ENCODE results near the gene NUP214.
"Not testable (repeated sequence)": the region's sequence is repeated elsewhere in the genome, so short reads cannot be mapped to it uniquely, and the experiment has no call there.

NUP214 gene

GRCh38 chr9:131238402-131239021 is 113.1 kb downstream of the NUP214 start:
- no peak for DNase-seq

- no peak for DNase-seq
Measured at GRCh38 chr9:131239161-131239975, 114.0 kb downstream of the NUP214 start.

GRCh38 chr9:131240047-131240921 is 114.9 kb downstream of the NUP214 start:
- no peak for DNase-seq

- DNase-seq = not testable (repeated sequence)
Measured at GRCh38 chr9:131244331-131244730, 118.9 kb downstream of the NUP214 start.

GRCh38 chr9:131246618-131247017 is 121.2 kb downstream of the NUP214 start:
- no peak for DNase-seq

GRCh38 chr9:131252120-131252519 is 126.7 kb downstream of the NUP214 start:
- DNase-seq = no peak

DNA sequence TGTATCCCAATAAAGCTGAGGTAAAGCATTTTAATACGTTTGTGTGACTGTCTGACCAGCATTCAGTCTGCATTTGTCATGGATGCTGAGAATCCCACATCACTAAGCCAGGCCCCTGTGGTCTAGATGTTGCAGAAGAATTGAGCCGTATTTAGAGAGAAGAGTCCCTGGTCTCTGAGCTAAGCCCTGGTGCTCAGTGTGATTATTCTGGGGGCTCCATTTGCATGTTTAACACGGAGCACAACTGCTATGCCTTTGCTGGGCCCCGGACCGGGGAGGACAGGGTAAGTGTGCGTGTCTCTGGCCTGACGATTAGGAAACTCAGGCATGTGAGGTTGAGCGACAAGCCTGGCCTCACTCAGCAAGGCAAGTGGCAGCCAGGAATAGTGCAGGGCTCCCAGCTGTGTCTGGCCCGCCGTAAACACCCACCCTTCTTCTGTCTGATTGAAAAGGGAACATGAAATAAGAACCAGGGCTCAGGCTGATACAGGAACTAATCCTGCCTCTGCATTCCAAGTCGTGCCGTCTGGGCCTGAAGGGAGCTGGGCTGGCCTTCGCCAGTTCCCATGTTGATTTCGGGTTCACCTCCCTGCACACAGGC is 128.6 kb downstream of the NUP214 start:
- DNase-seq = no peak

- no peak for DNase-seq
Measured at GRCh38 chr9:131254626-131255025, 129.2 kb downstream of the NUP214 start.

- DNase-seq = no peak
Measured at GRCh38 chr9:131255676-131256197, 130.4 kb downstream of the NUP214 start.

GRCh38 chr9:131257266-131258025 is 132.1 kb downstream of the NUP214 start:
- DNase-seq = no peak

DNA sequence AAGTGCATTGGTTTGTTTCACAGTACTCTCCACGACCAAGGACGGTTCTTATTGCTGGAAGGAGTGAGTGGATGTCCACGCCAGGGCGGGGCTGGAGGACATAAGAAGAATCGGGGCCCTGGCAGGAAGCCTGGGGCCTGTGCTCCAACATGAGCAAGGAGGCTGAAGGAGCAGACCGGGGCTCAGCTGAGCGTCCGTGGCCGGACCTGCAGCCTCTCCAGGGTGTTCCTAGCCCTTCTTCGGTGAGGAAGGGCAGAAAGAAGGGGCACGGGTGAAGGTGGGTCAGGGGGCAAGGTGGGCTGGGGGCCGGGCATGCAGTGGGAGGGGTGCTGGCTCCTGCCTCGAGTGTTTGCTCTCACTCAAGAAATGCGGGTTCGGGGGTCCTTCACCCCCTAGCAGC is 132.8 kb downstream of the NUP214 start:
- no peak for DNase-seq

DNA sequence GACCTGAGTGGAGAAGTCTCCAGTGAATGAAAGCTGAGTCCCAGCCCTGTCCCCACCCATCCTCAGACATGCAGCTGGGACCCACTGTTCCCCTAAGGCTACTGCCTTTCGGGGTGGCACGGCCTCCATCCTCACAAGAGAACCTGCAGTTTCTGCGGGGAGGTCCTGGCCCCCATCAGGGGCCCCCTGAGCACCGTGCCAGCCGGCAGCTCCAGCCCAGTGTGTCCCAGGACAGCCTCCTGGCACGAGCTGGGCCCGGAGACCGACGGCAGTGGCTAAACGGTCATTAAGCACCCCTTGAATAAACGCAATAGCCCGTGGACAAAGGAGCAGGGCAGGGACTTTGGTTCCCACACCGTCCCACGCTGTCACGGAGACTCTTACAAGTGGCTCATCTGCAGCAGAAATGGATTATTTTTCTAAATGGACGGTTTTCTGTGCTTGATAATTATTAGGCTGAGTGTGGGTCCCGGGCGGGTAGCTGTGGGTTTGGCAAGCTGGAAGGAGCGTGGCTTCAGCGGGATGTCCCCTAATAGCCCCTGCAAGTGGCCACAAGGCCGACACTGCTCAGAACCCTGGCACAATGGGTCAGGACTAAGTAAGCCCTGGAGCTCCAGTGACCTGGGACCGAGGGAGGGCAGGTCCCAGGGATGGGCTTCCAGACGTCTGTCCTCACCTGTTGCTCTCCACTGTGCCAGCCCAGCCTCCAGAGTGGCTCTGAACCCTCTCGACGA is 133.5 kb downstream of the NUP214 start:
- DNase-seq = no peak

- DNase-seq = no peak
Measured at GRCh38 chr9:131259432-131259898, 134.1 kb downstream of the NUP214 start.

DNA sequence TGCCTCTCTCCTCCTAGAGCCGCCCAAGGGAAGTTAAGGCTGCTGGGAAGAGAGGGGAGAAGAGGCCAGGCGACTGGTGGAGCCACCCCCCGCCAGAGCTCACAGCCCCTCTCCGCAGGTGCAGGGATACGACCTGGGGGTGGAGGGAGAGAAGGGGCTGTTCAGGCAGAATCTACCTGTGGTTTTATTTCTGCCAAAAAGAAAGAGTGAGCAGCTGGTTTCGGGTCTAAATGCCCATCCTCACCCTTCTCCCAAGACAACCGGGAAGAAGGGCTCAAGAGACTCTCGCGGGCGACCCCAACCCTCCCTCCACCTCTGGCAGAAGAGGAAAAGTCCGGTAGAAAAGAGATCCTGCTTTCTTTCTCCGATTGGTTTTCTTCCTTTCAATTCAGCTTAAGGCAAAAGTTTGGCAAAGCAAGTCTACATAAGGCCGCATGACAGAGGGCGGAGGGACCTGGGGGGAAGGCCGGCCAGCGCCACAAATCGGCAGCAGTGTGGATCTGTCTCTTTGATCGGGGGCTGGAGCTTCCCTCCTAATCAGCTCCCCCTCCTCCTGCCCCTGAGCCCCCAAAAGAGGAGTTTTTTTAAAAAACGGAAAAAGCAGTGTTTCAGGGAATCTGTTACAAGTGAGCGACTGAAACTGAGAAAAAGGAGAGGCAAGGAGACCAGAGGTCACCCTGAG is 134.7 kb downstream of the NUP214 start:
- DNase-seq = no peak

DNA sequence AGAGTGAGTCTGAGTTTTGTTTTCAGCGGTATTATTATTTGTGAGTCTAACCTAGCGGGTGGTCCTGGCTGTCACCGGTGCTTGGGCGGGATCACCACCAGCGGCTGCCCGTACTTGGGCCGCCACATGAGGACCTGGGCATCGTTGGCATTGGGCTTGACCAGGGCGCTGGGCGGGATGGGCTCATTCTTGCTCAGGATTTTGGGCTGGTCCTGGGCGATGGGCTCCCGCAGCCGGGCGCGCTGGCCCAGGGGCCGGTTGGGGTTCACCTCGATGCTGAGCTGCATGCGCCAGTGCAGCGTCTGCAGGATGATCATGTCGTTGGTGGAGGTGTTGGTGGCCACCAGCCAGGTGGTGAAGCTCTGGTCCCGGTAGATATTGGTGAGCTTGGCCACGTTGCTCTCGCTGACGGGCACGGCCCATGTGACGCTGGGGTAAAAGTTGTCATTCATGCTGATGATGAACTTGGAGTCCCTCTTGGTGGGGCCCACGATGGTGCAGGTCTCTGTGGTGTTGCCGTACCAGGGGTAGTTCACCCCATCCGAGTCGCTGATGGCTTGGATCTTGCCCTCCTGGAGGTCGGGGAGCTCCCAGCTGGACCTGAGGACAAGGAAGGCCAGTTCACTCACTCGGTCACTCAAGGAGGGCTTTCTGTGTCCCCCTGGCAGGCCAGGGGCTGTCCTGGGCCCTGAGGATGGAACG is 135.5 kb downstream of the NUP214 start:
- DNase-seq = no peak

DNA sequence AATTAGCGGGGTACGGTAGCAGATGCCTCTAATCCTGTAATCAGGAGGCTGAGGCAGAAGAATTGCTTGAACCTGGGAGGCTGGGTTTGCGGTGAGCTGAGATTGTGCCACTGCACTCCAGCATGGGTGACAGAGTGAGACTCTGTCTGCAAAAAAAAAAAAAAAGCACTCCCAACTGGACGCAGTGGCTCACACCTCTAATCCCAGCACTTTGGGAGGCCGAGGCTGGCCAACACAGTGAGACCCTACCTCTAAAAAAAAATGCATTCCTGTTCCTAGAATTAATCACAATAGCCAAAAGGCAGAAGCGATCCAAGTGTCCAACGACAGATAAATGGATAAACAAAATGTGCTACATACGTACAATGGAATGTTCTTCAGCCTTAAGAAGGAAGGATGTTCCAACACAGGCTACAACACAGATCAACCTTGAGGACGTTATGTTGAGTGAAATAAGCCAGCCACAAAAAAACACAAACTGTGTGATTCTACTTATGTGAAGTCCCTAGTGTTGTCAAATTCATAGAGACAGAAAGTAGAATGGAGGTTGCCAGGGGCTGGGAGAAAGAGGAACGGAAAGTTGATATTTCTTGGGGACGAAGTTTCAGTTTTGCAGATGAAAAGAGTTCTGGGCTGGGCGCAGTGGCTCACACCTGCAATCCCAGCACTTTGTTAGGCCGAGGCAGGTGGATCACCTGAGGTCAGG is 137.1 kb downstream of the NUP214 start:
- DNase-seq = no peak

- DNase-seq = not testable (repeated sequence)
Measured at GRCh38 chr9:131263033-131263343, 137.6 kb downstream of the NUP214 start.

- DNase-seq = no peak
Measured at GRCh38 chr9:131263701-131264100, 138.3 kb downstream of the NUP214 start.

GRCh38 chr9:131264231-131264630 is 138.8 kb downstream of the NUP214 start:
- DNase-seq = no peak

All from activated CD4-positive, alpha-beta T cell treated with anti-CD3 and anti-CD28 coated beads for 4 hours (primary cell).